GM23338 (cell line): ENCODE data around the gene PIM3. TPM values are rescaled to one million over a fixed set of nuclear protein-coding genes. Genes with fewer than 3 reads are reported as not detected.

ENCODE experiments used
- ATAC-seq: fragments of 200-7000 bp; cut with Tn5 transposase; 3 replicates; pipeline ENCODE4 v1.9.1; 2020
- DNase-seq: peaks from one replicate; pipeline ENCODE4 v3.0.0-alpha.2; 2015; ENCODE audit warnings: low spot score
- H2AFZ ChIP-seq: fragments of 200-600 bp; sonication (generic); 2 replicates; pipeline ENCODE4 v1.8.0; 2016; ENCODE audit warnings: antibody characterized with exemption, mild to moderate bottlenecking, moderate library complexity
- H3F3A ChIP-seq: fragments of 200-600 bp; sonication (generic); replicated peaks from 2 replicates; pipeline ENCODE4 v1.8.0; 2017; ENCODE audit warnings: antibody characterized with exemption, mixed run types, low read depth
- H3K27ac ChIP-seq: fragments of 200-600 bp; sonication (generic); 2 replicates; pipeline ENCODE4 v1.6.1; 2016; ENCODE audit warnings: low read depth
- H3K27me3 ChIP-seq: fragments of 200-600 bp; sonication (generic); 2 replicates; pipeline ENCODE4 v1.8.0; 2016; ENCODE audit warnings: mild to moderate bottlenecking, mixed run types, moderate library complexity; ENCODE audit not compliant: insufficient read depth
- H3K36me3 ChIP-seq: fragments of 200-600 bp; sonication (generic); 2 replicates; pipeline ENCODE4 v1.8.0; 2016; ENCODE audit warnings: mild to moderate bottlenecking; ENCODE audit not compliant: insufficient read depth
- H3K4me1 ChIP-seq: fragments of 200-600 bp; sonication (generic); 2 replicates; pipeline ENCODE4 v1.8.0; 2016; ENCODE audit warnings: mild to moderate bottlenecking, moderate library complexity; ENCODE audit not compliant: insufficient read depth
- H3K4me2 ChIP-seq: fragments of 200-600 bp; sonication (generic); 2 replicates; pipeline ENCODE4 v1.7.1; 2017; ENCODE audit warnings: mixed run types
- H3K4me3 ChIP-seq: fragments of 200-600 bp; sonication (generic); 2 replicates; pipeline ENCODE4 v1.6.1; 2016; ENCODE audit warnings: mixed run types
- H3K79me2 ChIP-seq: fragments of 200-600 bp; sonication (generic); replicated peaks from 2 replicates; pipeline ENCODE4 v1.8.0; 2017; ENCODE audit warnings: mild to moderate bottlenecking; ENCODE audit not compliant: insufficient read depth
- H3K9me2 ChIP-seq: fragments of 200-600 bp; sonication (generic); 2 replicates; pipeline ENCODE4 v1.8.0; 2017; ENCODE audit not compliant: insufficient read depth
- H4K20me1 ChIP-seq: fragments of 200-600 bp; sonication (generic); replicated peaks from 2 replicates; pipeline ENCODE4 v1.8.0; 2017; ENCODE audit warnings: mild to moderate bottlenecking; ENCODE audit not compliant: insufficient read depth
- H3K27ac Mint-ChIP-seq: 2 replicates; pipeline ENCODE4 v1.8.0; 2020; ENCODE audit warnings: inconsistent platforms, mild to moderate bottlenecking, moderate library complexity, mixed read lengths
- H3K27me3 Mint-ChIP-seq: 3 replicates; pipeline ENCODE4 v1.8.0; 2022; ENCODE audit warnings: low read depth, mild to moderate bottlenecking, moderate library complexity, mixed read lengths, inconsistent platforms; ENCODE audit not compliant: insufficient read depth, poor library complexity
- H3K36me3 Mint-ChIP-seq: 3 replicates; pipeline ENCODE4 v1.8.0; 2021; ENCODE audit warnings: low read depth, mild to moderate bottlenecking, inconsistent platforms, moderate library complexity, mixed read lengths
- H3K4me1 Mint-ChIP-seq: 3 replicates; pipeline ENCODE4 v1.8.0; 2020; ENCODE audit warnings: mild to moderate bottlenecking, inconsistent platforms, mixed read lengths
- H3K4me3 Mint-ChIP-seq: 3 replicates; pipeline ENCODE4 v1.8.0; 2021; ENCODE audit warnings: moderate library complexity, mild to moderate bottlenecking, inconsistent platforms, mixed read lengths
- H3K9me3 Mint-ChIP-seq: 3 replicates; pipeline ENCODE4 v1.8.0; 2020; ENCODE audit warnings: moderate library complexity, mild to moderate bottlenecking, inconsistent platforms, mixed read lengths
- CTCF ChIP-seq, 2 experiments: fragments of 200-600 bp in 1 of 2; sonication (generic) in 1 of 2; conservative IDR thresholded peaks; 2 replicates each; pipeline versions ENCODE4 v1.5.1 to v1.6.1; 2016 to 2017; ENCODE audit warnings: antibody characterized with exemption in 2 of 2, low read depth in 2 of 2, mild to moderate bottlenecking in 2 of 2, moderate library complexity in 1 of 2
- JUNB ChIP-seq: IDR thresholded peaks from one replicate; pipeline ENCODE4 v1.6.1; 2016; ENCODE audit warnings: antibody characterized with exemption; ENCODE audit not compliant: unreplicated experiment
- POLR2AphosphoS5 ChIP-seq: IDR thresholded peaks from 2 replicates; pipeline ENCODE4 v1.6.1; 2016; ENCODE audit warnings: antibody characterized with exemption, low read depth
- ZNF114 ChIP-seq: fragments of 250-450 bp; sonication (Bioruptor Pico); IDR thresholded peaks from 2 replicates; pipeline ENCODE4 v1.5.0; 2020; ENCODE audit warnings: mild to moderate bottlenecking, moderate library complexity
- polyA plus RNA-seq: library from polyadenylated mRNA; unstranded; fragments of >200 nt; fragmentation: Nextera tagmentation; extraction: Ambion mirVana; gene quantifications from 2 replicates; pipeline ENCODE4 v1.2.1, GENCODE V29; 2016
- total RNA-seq: library from RNA; depleted of rRNA; stranded (reverse); fragments of >200 nt; shearing (Covaris generic); gene quantifications from 2 replicates; pipeline ENCODE4 v1.2.3, GENCODE V29; 2014

The PIM3 gene
- total and polyA plus RNA-seq, 2 experiments from 2014 or later, result 17.7 to 37.3 TPM

- no peak for TF ChIP-seq JUNB
- peak; percentile 62 to 83 for TF ChIP-seq CTCF (conservative IDR thresholded peaks at IDR 0.05; ENCODE audit: low read depth in 2 of 2)
- no peak for TF ChIP-seq ZNF114 (CRISPR knock-in tag)
- H3K4me3 Mint-ChIP-seq, result no peak overlapping the region
These were observed 32.5 kb downstream of the PIM3 start for GRCh38 chr22:49992921-49993648.

GRCh38 chr22:49993649-49994360 is 33.2 kb downstream of the PIM3 start:
- TF ChIP-seq CTCF (conservative IDR thresholded peaks at IDR 0.05; ENCODE audit: low read depth in 2 of 2), result peak in 1 of 2 experiments; percentile 5; a peak in 1 of 4 replicates
- no peak for TF ChIP-seq POLR2AphosphoS5
- ATAC-seq, result peak; percentile 12; the same call in 2 of the 3 replicates
- H2AFZ ChIP-seq, result no peak overlapping the region

More at GRCh38 chr22:49992921-49993648, 32.5 kb downstream of the PIM3 start:
- Histone ChIP-seq H3K4me2 (peak overlapping the region; percentile 38; the same call in 1 of the 2 replicates), H2AFZ (no peak overlapping the region), H3K9me2 (no peaks in the 10 kb centered on the region), H3K27me3 (no peaks in the 10 kb centered on the region), H3K36me3 (no peaks in the 10 kb centered on the region), H3F3A (no peaks in the 10 kb centered on the region), H3K79me2 (no peaks in the 10 kb centered on the region), H3K4me1 (no peaks in the 10 kb centered on the region; the same call in 1 of the 2 replicates), H3K4me3 (no peak overlapping the region), H4K20me1 (no peaks in the 10 kb centered on the region), H3K27ac (no peak overlapping the region)
- Mint-ChIP-seq H3K36me3 (peaks cover 3% of the 10 kb centered on the region; the same call in 2 of the 3 replicates), H3K9me3 (peaks cover 29% of the 10 kb centered on the region), H3K27ac (no peak overlapping the region), H3K27me3 (peaks cover 5% of the 10 kb centered on the region), H3K4me1 (peaks cover 3% of the 10 kb centered on the region; the same call in 1 of the 3 replicates)
- peak; percentile 95 for ATAC-seq
- peak; percentile 78 for DNase-seq

More at GRCh38 chr22:49993649-49994360, 33.2 kb downstream of the PIM3 start:
- Histone ChIP-seq H3K27me3 (no peaks in the 10 kb centered on the region), H3K4me1 (no peaks in the 10 kb centered on the region; the same call in 1 of the 2 replicates), H3K79me2 (no peaks in the 10 kb centered on the region), H3K27ac (no peak overlapping the region), H3K9me2 (no peaks in the 10 kb centered on the region), H3F3A (no peaks in the 10 kb centered on the region), H4K20me1 (no peaks in the 10 kb centered on the region), H3K4me2 (no peak overlapping the region), H3K36me3 (no peaks in the 10 kb centered on the region), H3K4me3 (no peak overlapping the region)
- peaks cover 28% of the 10 kb centered on the region for H3K9me3 Mint-ChIP-seq
- H3K4me3 Mint-ChIP-seq, result no peak overlapping the region
- no peak for DNase-seq
- no peak overlapping the region for H3K27ac Mint-ChIP-seq
- H3K4me1 Mint-ChIP-seq, result peaks cover 9% of the 10 kb centered on the region
- H3K27me3 Mint-ChIP-seq, result peaks cover 11% of the 10 kb centered on the region
- peaks cover 3% of the 10 kb centered on the region; the same call in 2 of the 3 replicates for H3K36me3 Mint-ChIP-seq
